ENCODE measurements around the gene C1QTNF9B.
"Not testable (repeated sequence)": the region's sequence is repeated elsewhere in the genome, so short reads cannot be mapped to it uniquely, and the experiment has no call there.

Gene C1QTNF9B

DNA sequence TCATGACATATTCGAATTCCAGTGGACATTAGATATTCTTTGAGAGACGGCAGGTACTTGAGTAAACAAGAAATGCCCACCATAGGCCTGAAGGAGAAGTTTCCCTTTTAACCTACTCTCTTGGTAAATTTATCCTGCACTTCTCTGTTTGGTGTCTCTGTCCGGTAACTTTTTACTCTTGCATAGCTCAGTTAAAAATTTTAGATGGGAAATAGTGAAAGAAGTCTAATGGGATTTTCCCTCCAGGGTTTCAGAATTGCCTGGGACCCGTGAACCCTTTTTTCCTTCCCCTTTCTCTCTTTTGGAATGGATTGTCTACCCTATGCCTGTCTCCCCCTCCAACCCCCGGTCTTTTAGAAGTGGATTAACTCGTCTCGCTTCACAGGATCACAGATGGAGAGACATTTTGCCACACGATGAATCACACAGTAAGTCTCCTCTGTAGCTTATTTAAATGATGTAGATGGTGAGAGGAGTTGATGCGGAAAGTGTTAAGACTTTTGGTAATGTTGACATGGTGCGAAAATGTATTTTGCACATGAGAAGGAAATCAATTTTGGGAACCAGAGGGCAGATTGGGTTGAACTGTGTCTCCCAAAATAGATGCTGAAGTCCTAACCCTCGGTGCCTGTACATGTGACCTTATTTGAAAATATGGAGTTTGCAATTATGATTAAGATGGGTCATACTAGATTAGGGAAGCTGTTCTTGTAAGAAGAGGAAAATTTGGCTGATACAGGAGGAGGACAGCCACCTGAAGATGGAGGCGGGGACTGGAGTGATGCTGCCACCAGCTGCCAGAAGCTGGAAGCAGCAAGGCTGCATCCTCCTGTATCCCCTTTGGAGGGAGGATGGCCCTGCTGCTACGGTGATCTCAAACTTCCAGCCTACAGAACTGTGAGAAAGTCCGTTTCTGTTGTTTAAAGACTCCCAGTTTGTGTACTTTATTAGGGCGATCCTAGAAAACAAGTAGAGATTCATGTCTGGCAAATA lies 7.4 kb downstream of the C1QTNF9B start:
- H3K9ac ChIP-seq (ENCODE audit: insufficient read length, low read depth) = peak overlapping the region; percentile 89
- no peak for DNase-seq (ENCODE audit: low read depth, low spot score)

GRCh38 chr13:23888658-23889614 lies 8.4 kb downstream of the C1QTNF9B start, which contains the start of gene MIPEP:
Gene MIPEP (minus strand): TSS chr13:23889400. CDS start chr13:23889320, 80 bp downstream.
- peak within 1 kb of the TSS; percentile 90 for H3K4me3 ChIP-seq (ENCODE audit: insufficient read length, low read depth)
- TF ChIP-seq ZNF274 (IDR thresholded peaks at IDR 0.05; ENCODE audit: low read depth, low read length) (no peak), YY1 (IDR thresholded peaks at IDR 0.05; ENCODE audit: insufficient read depth, insufficient read length) (no peak), SUZ12 (IDR thresholded peaks at IDR 0.05; ENCODE audit: extremely low read depth, insufficient read depth, insufficient read length) (no peak)
- H3K4me1 ChIP-seq (ENCODE audit: insufficient read depth, insufficient read length) = no peaks in the 10 kb centered on the region
- H3K9me3 ChIP-seq (ENCODE audit: insufficient read depth, low read length) = no peaks in the 10 kb centered on the region
- H3K36me3 ChIP-seq (ENCODE audit: insufficient read depth, insufficient read length, low read length) = peaks cover 11% of the 10 kb centered on the region
- peak; percentile 87 for DNase-seq (ENCODE audit: low read depth, low spot score)
- H3K9ac ChIP-seq (ENCODE audit: insufficient read length, low read depth) = peak within 1 kb of the TSS; percentile 89
- H3K27me3 ChIP-seq (ENCODE audit: insufficient read depth, insufficient read length) = no peaks in the 10 kb centered on the region

More for the DNA sequence above, 7.4 kb downstream of the C1QTNF9B start:
- no peaks in the 10 kb centered on the region for H3K9me3 ChIP-seq (ENCODE audit: insufficient read depth, low read length)
- no peaks in the 10 kb centered on the region for H3K27me3 ChIP-seq (ENCODE audit: insufficient read depth, insufficient read length)
- peak overlapping the region; percentile 11 for H3K4me3 ChIP-seq (ENCODE audit: insufficient read length, low read depth)
- peaks cover 6% of the 10 kb centered on the region for H3K36me3 ChIP-seq (ENCODE audit: insufficient read depth, insufficient read length, low read length)
- TF ChIP-seq ZNF274 (IDR thresholded peaks at IDR 0.05; ENCODE audit: low read depth, low read length) (no peak), YY1 (IDR thresholded peaks at IDR 0.05; ENCODE audit: insufficient read depth, insufficient read length) (no peak), SUZ12 (IDR thresholded peaks at IDR 0.05; ENCODE audit: extremely low read depth, insufficient read depth, insufficient read length) (no peak)
- no peaks in the 10 kb centered on the region for H3K4me1 ChIP-seq (ENCODE audit: insufficient read depth, insufficient read length)

DNA sequence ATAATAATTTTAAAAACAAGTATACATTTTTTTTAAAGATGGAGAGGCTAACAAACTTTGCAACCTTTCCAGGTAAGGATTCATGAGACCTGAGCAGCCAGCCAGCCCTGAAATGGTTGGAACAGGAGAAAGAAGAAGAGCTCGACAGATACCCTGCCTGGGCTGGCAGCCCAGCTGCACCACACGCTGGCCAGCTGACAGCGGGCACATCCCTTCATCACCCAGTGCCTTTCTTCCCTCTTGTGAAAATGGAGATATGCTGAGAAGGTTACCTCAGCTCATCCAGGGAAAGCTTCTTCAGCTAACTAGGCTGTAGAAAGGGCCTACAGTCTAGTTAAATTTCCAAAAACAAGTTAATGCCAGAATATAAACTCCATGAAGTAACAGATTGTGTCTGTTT lies 12.9 kb downstream of the C1QTNF9B start:
- H3K36me3 ChIP-seq (ENCODE audit: insufficient read depth, insufficient read length, low read length) = peaks cover 18% of the 10 kb centered on the region
- H3K27me3 ChIP-seq (ENCODE audit: insufficient read depth, insufficient read length); H3K4me1 ChIP-seq (ENCODE audit: insufficient read depth, insufficient read length); DNase-seq (ENCODE audit: low read depth, low spot score); H3K9me3 ChIP-seq (ENCODE audit: insufficient read depth, low read length); H3K9ac ChIP-seq (ENCODE audit: insufficient read length, low read depth); H3K4me3 ChIP-seq (ENCODE audit: insufficient read length, low read depth): not testable (repeated sequence)

DNA sequence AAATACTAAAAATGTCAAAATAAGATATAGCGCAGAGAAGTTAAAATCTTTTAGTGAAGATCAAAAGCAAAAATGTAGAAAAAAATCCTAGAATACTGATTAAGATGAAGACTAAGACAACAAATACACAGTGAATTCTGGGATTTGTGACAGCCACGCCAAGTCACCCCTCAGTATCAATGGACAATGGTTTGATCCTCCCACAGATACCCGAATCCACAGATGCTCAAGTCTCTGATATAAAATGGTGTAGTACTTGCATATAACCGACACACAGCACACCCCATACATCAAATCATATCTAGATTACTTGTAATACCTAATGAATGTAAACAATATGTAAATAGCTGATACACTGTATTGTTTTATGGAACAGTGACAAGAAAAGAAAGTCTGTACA lies 14.0 kb downstream of the C1QTNF9B start:
- no peak overlapping the region for H3K4me3 ChIP-seq (ENCODE audit: insufficient read length, low read depth)
- H3K9me3 ChIP-seq (ENCODE audit: insufficient read depth, low read length) = no peaks in the 10 kb centered on the region
- TF ChIP-seq SUZ12 (IDR thresholded peaks at IDR 0.05; ENCODE audit: extremely low read depth, insufficient read depth, insufficient read length) = no peak
- TF ChIP-seq ZNF274 (IDR thresholded peaks at IDR 0.05; ENCODE audit: low read depth, low read length) = no peak
- no peak for TF ChIP-seq YY1 (IDR thresholded peaks at IDR 0.05; ENCODE audit: insufficient read depth, insufficient read length)
- no peaks in the 10 kb centered on the region for H3K4me1 ChIP-seq (ENCODE audit: insufficient read depth, insufficient read length)
- H3K36me3 ChIP-seq (ENCODE audit: insufficient read depth, insufficient read length, low read length) = peaks cover 24% of the 10 kb centered on the region
- DNase-seq (ENCODE audit: low read depth, low spot score) = no peak
- H3K27me3 ChIP-seq (ENCODE audit: insufficient read depth, insufficient read length) = no peaks in the 10 kb centered on the region
- H3K9ac ChIP-seq (ENCODE audit: insufficient read length, low read depth) = no peak overlapping the region

GRCh38 chr13:23881402-23881800 lies 15.9 kb downstream of the C1QTNF9B start:
- not testable (repeated sequence) for H3K4me3 ChIP-seq (ENCODE audit: insufficient read length, low read depth); H3K27me3 ChIP-seq (ENCODE audit: insufficient read depth, insufficient read length); DNase-seq (ENCODE audit: low read depth, low spot score); H3K9ac ChIP-seq (ENCODE audit: insufficient read length, low read depth); H3K9me3 ChIP-seq (ENCODE audit: insufficient read depth, low read length); H3K4me1 ChIP-seq (ENCODE audit: insufficient read depth, insufficient read length)
- peaks cover 26% of the 10 kb centered on the region for H3K36me3 ChIP-seq (ENCODE audit: insufficient read depth, insufficient read length, low read length)

DNA sequence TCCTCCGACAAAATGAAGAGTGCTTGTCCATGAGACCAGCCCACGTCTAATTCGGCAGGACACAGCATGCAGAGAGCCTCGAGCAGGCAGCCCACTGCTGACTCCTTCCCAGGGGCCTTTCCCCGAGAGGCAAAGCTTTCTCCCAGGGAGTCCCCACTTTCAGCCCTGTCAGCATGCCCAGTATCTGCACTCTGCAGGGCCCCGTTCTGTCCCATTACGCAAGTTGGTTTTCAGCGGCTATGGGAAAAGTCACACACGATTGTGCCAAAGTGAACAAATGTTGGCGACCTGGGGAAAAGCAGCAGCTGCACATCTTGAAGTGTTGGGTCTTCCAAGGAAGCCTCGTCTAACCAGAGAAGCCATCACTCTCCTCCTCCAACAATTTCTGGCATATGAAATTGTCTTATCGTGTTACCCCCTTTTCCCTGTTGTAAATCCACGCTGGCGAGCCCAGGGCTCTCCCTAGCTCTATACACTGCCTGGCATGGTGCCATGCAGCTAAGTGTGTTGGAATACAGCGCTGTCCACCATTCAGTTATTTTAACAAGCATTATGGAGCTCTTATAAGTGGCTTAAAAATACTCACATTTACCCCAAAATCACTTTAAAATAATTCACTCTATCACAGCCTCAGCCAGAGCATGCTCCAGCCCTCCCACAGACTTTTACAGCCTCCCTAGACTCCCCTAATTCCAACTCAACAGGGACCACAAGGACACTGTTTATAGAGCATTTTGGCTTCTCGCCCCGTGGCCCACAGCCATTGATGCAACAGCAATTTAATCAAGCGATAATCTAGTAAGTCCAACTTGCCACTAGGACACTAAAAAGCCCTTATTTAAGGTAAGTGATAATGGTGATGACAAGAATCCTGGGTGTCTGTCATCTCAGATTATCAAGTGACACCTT lies 16.6 kb downstream of the C1QTNF9B start:
- H3K27me3 ChIP-seq (ENCODE audit: insufficient read depth, insufficient read length); H3K9me3 ChIP-seq (ENCODE audit: insufficient read depth, low read length); H3K4me1 ChIP-seq (ENCODE audit: insufficient read depth, insufficient read length); H3K4me3 ChIP-seq (ENCODE audit: insufficient read length, low read depth); H3K9ac ChIP-seq (ENCODE audit: insufficient read length, low read depth); DNase-seq (ENCODE audit: low read depth, low spot score): not testable (repeated sequence)
- H3K36me3 ChIP-seq (ENCODE audit: insufficient read depth, insufficient read length, low read length) = peaks cover 20% of the 10 kb centered on the region
